Vagina (tissue), 2 donors: ENCODE measurements around the gene CUEDC2. TPM values are rescaled to one million over a fixed set of nuclear protein-coding genes. Genes with fewer than 3 reads are reported as not detected.

Experiments used
- DNase-seq, 2 donors: peaks; one replicate each; pipeline ENCODE4 v3.0.0-alpha.2; 2017; ENCODE audit errors: extremely low spot score in 2 of 2
- H3K27ac ChIP-seq: fragments of 200-600 bp; sonication (generic); one replicate; pipeline ENCODE4 v1.5.1; 2019
- H3K27me3 ChIP-seq: fragments of 200-600 bp; sonication (generic); one replicate; pipeline ENCODE4 v1.5.1; 2019
- H3K36me3 ChIP-seq, 2 donors: fragments of 200-600 bp; sonication (generic); one replicate each; pipeline ENCODE4 v1.5.1; 2017 to 2019
- H3K4me1 ChIP-seq: fragments of 200-600 bp; sonication (generic); one replicate; pipeline ENCODE4 v1.5.1; 2019
- H3K4me3 ChIP-seq, 2 donors: fragments of 200-600 bp; sonication (generic); 1 replicate in 1 of 2; 2 replicates in 1 of 2; pipeline ENCODE4 v1.5.1; 2016 to 2019
- H3K9me3 ChIP-seq: fragments of 200-600 bp; sonication (generic); one replicate; pipeline ENCODE4 v1.5.1; 2019
- POLR2A ChIP-seq, 2 donors: fragments of 450-650 bp; IDR thresholded peaks; one replicate each; pipeline ENCODE4 v1.6.1; 2017; ENCODE audit warnings: antibody characterized with exemption in 2 of 2, mild to moderate bottlenecking in 2 of 2, moderate library complexity in 2 of 2
- POLR2AphosphoS5 ChIP-seq, 2 donors: sonication (generic); formaldehyde crosslinking; IDR thresholded peaks; one replicate each; pipeline ENCODE4 v1.9.0; 2017; ENCODE audit warnings: antibody characterized with exemption in 2 of 2, mild to moderate bottlenecking in 2 of 2, low read depth in 1 of 2; ENCODE audit not compliant: insufficient read depth in 1 of 2
- intact Hi-C: fragments of 100-400 bp; cut with DNase I; formaldehyde crosslinking; loops from one replicate; pipeline ENCODE4 v1.15.1; 2023
- total RNA-seq: library from RNA; depleted of rRNA; stranded (reverse); fragments of >200 nt; gene quantifications from one replicate; pipeline ENCODE4 v1.2.3, GENCODE V29; 2016
- TF ChIP-seq, protein P1 (sequence below), 3 experiments: fragments of 450-650 bp in 2 of 3; fragments of 200-600 bp in 1 of 3; sonication (generic) in 1 of 3; IDR thresholded peaks; one replicate each; pipeline ENCODE4 v1.5.1; 2017 to 2019; ENCODE audit warnings: antibody characterized with exemption in 3 of 3, mild to moderate bottlenecking in 2 of 3, moderate library complexity in 2 of 3

CUEDC2 gene
- total RNA-seq, 1 donor from 2014 or later: 52.1 TPM

DNA sequence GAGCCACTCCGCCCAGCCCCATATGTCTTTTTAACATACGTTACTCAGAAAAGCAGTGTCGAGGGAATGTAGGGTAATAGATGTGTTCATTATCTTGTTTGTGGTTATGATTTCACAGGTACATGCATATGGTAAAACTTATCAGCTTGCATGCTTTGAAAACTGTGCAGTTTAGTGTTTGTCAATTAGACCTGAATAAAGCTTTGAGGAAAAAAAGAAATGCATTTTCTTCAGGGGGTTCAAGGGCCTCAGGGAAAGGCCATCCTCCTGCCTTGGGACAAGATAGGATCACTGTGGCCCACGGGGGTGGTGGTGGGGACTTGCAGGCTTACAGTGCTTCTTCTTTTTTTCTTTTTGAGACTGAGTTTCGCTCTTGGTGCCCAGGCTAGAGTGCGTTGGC, 34.9 kb upstream of the CUEDC2 start:
- Histone ChIP-seq H3K27me3 (no peaks in the 10 kb centered on the region), H3K9me3 (no peaks in the 10 kb centered on the region), H3K4me3 (no peak overlapping the region), H3K36me3 (no peaks in the 10 kb centered on the region), H3K27ac (no peak overlapping the region), H3K4me1 (no peaks in the 10 kb centered on the region)
- intact Hi-C loops: no loop called here
- TF ChIP-seq POLR2A (IDR thresholded peaks at IDR 0.05): no peak
- TF ChIP-seq POLR2AphosphoS5 (IDR thresholded peaks at IDR 0.05; ENCODE audit: insufficient read depth in 1 of 2, low read depth in 1 of 2): no peak
- TF ChIP-seq, protein P1, sequence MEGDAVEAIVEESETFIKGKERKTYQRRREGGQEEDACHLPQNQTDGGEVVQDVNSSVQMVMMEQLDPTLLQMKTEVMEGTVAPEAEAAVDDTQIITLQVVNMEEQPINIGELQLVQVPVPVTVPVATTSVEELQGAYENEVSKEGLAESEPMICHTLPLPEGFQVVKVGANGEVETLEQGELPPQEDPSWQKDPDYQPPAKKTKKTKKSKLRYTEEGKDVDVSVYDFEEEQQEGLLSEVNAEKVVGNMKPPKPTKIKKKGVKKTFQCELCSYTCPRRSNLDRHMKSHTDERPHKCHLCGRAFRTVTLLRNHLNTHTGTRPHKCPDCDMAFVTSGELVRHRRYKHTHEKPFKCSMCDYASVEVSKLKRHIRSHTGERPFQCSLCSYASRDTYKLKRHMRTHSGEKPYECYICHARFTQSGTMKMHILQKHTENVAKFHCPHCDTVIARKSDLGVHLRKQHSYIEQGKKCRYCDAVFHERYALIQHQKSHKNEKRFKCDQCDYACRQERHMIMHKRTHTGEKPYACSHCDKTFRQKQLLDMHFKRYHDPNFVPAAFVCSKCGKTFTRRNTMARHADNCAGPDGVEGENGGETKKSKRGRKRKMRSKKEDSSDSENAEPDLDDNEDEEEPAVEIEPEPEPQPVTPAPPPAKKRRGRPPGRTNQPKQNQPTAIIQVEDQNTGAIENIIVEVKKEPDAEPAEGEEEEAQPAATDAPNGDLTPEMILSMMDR (IDR thresholded peaks at IDR 0.05): no peak
- DNase-seq: no peak

DNA sequence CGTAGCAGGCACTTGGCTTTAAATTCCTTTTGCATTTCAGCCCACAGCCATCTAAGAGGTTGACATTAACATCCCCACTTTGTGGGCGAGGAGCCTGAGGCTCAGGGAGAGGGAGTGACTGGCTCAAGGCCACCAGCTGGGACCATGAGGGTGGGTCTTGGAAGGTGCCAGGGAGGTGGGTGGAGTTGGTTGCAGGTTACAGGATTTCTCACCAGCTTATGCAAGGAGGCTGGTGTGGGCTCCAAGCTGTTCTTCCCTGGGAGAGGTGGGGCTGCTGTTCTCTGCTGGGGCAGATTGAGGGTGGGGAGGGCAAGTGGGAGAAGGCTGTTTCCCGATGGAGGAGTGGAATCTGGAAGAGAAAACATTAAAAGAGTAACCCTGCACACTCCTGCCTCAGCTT, 33.1 kb upstream of the CUEDC2 start:
- TF ChIP-seq, protein P1 (IDR thresholded peaks at IDR 0.05): no peak
- TF ChIP-seq POLR2A (IDR thresholded peaks at IDR 0.05) (no peak), POLR2AphosphoS5 (IDR thresholded peaks at IDR 0.05; ENCODE audit: insufficient read depth in 1 of 2, low read depth in 1 of 2) (no peak)
- intact Hi-C loops: no loop called here
- Histone ChIP-seq H3K27me3 (no peaks in the 10 kb centered on the region), H3K36me3 (no peaks in the 10 kb centered on the region), H3K4me3 (no peak overlapping the region), H3K27ac (no peak overlapping the region), H3K4me1 (peaks cover 7% of the 10 kb centered on the region), H3K9me3 (no peaks in the 10 kb centered on the region)
- DNase-seq: no peak

DNA sequence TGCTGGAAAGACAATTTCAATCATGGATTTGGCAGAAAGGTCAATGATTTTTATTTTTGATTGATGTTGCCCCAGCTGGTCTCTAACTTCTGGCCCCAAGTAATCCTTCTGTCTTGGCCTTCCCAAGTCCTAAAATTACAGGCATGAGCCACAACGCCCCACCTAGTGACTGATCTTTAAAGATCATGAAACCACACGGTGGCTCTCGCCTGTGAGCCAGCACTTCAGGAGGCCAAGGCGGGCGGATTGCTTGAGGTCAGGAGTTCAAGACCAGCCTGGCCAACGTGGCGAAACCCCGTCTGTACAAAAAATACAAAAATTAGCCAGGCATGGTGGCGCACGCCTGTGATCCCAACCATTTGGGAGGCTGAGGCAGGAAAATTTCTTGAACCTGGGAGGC, 31.6 kb upstream of the CUEDC2 start:
- Histone ChIP-seq H3K4me1 (peaks cover 7% of the 10 kb centered on the region), H3K4me3 (no peak overlapping the region), H3K9me3 (no peaks in the 10 kb centered on the region), H3K27me3 (no peaks in the 10 kb centered on the region), H3K36me3 (no peaks in the 10 kb centered on the region), H3K27ac (no peak overlapping the region)
- no peak for TF ChIP-seq POLR2A (IDR thresholded peaks at IDR 0.05)
- TF ChIP-seq, protein P1 (IDR thresholded peaks at IDR 0.05): no peak
- TF ChIP-seq POLR2AphosphoS5 (IDR thresholded peaks at IDR 0.05; ENCODE audit: insufficient read depth in 1 of 2, low read depth in 1 of 2): no peak
- no peak for DNase-seq
- intact Hi-C loops: no loop called here

DNA sequence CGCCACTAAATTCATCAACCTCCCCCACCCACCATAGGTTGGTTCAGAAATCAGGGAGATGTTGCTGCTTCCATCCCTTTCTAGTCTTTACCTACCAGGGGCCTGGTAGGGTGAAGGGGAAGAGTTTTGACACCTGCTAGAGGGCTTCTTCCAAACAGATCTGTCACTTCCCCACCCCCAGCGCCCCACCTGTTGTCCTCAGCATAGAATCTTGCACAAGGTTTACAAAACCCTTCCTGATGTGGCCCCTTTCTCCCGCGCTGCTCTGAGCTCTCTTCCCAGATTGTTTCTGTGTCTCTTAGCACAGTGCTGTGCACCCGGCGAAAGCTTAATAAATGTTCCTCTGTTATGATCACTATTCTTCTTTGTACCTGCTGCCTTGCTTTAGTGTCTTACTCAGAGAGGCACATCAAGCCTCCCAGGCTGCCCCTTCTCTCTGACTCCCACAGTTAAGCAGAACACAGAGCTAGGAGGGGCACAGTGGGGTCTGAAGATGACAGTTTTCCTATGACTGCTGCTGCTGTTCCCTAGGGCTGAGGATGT, 30.2 kb upstream of the CUEDC2 start:
- intact Hi-C loops: no loop called here
- TF ChIP-seq POLR2AphosphoS5 (IDR thresholded peaks at IDR 0.05; ENCODE audit: insufficient read depth in 1 of 2, low read depth in 1 of 2) (no peak), POLR2A (IDR thresholded peaks at IDR 0.05) (no peak)
- TF ChIP-seq, protein P1 (IDR thresholded peaks at IDR 0.05): no peak
- Histone ChIP-seq H3K36me3 (no peaks in the 10 kb centered on the region), H3K9me3 (no peaks in the 10 kb centered on the region), H3K4me1 (peaks cover 7% of the 10 kb centered on the region), H3K4me3 (no peak overlapping the region), H3K27ac (no peak overlapping the region), H3K27me3 (no peaks in the 10 kb centered on the region)
- no peak for DNase-seq

DNA sequence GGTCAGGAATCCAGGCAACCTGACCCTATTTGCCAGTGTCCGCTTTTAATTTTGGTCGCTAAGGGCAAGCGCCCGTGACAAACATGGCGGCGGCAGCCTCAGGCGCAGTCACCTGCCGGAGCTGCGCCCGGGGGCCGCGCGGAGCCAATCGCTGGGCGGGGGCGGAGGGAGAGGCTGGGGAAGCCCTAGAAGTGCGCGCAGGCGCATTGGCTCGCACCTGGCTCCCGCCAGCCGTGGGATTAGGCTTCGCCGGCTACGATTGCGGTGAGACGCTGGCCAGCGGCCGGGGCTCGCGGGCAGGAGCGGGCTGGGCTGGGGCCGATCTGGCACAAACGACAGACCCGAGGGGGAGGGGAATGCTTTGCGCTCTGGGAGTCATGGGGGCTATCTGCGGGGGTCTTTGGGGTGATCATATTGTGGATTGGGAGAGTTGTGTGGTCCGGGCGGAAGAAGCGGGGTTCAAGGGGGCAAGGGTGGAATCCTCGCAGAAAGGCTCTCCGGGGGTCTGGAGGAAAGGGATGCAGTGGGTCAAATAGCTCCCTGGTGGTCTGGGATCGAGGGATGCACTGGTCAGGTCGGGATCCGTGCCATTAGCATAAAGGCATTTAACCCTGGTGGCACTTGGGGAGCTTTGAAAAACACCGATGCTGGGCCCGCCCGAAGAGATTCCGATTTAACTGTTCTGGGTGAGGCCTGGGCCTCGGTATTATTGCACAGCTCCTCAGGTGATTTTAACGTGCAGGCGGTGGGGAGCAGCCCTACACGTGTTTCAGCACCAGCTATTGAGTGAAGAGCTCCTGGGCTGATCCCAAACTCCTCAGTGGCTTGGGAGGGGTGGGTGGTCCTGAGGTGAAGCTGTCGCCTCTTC, 29.0 kb upstream of the CUEDC2 start:
- H3K9me3 ChIP-seq: no peaks in the 10 kb centered on the region
- H3K4me3 ChIP-seq: peak overlapping the region; percentile 47 to 66
- peak overlapping the region; percentile 40 for H3K27ac ChIP-seq
- H3K27me3 ChIP-seq: no peaks in the 10 kb centered on the region
- no peak for TF ChIP-seq POLR2A (IDR thresholded peaks at IDR 0.05)
- TF ChIP-seq POLR2AphosphoS5 (IDR thresholded peaks at IDR 0.05; ENCODE audit: insufficient read depth in 1 of 2, low read depth in 1 of 2): peak; percentile 62 to 90
- TF ChIP-seq, protein P1 (IDR thresholded peaks at IDR 0.05): no peak
- no peak for DNase-seq
- peaks cover 7% of the 10 kb centered on the region for H3K4me1 ChIP-seq
- H3K36me3 ChIP-seq: no peaks in the 10 kb centered on the region
- intact Hi-C loops: no loop called here
